ENCODE results near the gene ABCA1. TPM values are rescaled to one million over a fixed set of nuclear protein-coding genes. Genes with fewer than 3 reads are reported as not detected.
A peak's percentile ranks its signal among the peaks of the same experiment; 100 is the strongest.

ABCA1 gene
- total and polyA plus RNA-seq, 2 of the 13 experiments (the other 11 are each of a cell fraction or from before 2014, with no cell fraction given): 26.8 to 63.8 TPM

- H3K36me3 ChIP-seq (replicated peaks in 1 of 2; ENCODE audit: control insufficient read depth in 1 of 2, insufficient read depth in 2 of 2, low read length in 2 of 2): no peaks in the 10 kb centered on the region
- H4K20me1 ChIP-seq (ENCODE audit: insufficient read depth, low read length): no peaks in the 10 kb centered on the region
- FAIRE-seq (no peak), ATAC-seq (no peak), DNase-seq (ENCODE audit: low spot score) (no peak)
- H3K4me2 ChIP-seq (ENCODE audit: low read depth, low read length): no peak overlapping the region
- no peaks in the 10 kb centered on the region; a peak in 1 of 5 replicates for H3K27me3 ChIP-seq (ENCODE audit: control insufficient read depth in 1 of 2, insufficient read depth in 2 of 2, low read length in 2 of 2)
- no peak for TF ChIP-seq FOXP1 (IDR thresholded peaks at IDR 0.05)
- TF ChIP-seq FOXP1 (CRISPR knock-in tag; IDR thresholded peaks at IDR 0.05): 0 out of 2 replicates have a peak, but pooled peaks have one; percentile 14
- TF ChIP-seq HDAC6 (IDR thresholded peaks at IDR 0.05; ENCODE audit: low read depth, low read length): no peak
- no peak for TF ChIP-seq PLRG1 (conservative IDR thresholded peaks at IDR 0.05)
- 75% methylated on average over 5 of the region's 5 CpGs for WGBS (ENCODE audit: low lambda C conversion rate)
- no peaks in the 10 kb centered on the region for H3K9me3 ChIP-seq (ENCODE audit: low read length)
- in situ Hi-C loops (cut with HindIII; ENCODE audit: extremely low pct_ligation_motif_present, low pct_unique_long_range_greater_than_20kb): no loop called here
- no peak overlapping the region for H3K4me3 ChIP-seq (replicated peaks in 1 of 3; ENCODE audit: insufficient read depth in 1 of 3, low read depth in 2 of 3, low read length in 3 of 3)
- peaks cover 19% of the 10 kb centered on the region for H3K4me1 ChIP-seq (ENCODE audit: insufficient read depth, low read length)
- H3K9ac ChIP-seq (ENCODE audit: insufficient read depth, low read depth, low read length): no peak overlapping the region
- H3K79me2 ChIP-seq (ENCODE audit: insufficient read depth, low read length): no peaks in the 10 kb centered on the region
- ChIA-PET CTCF (ENCODE audit: low intra/inter-chr PET ratio, low total read pairs) (no interaction called here), POLR2A (no interaction called here)
- no TSS peak for BruUV-seq (replicated peaks)
- no peak overlapping the region for H2AFZ ChIP-seq (ENCODE audit: low read length)
- intact Hi-C loops (cut with micrococcal nuclease; ENCODE audit: unreplicated experiment): no loop called here
- no peak overlapping the region for H3K27ac ChIP-seq (ENCODE audit: extremely low read length, insufficient read depth, low read length)
Measured at GRCh38 chr9:104765138-104765537, 162.8 kb downstream of the ABCA1 start.

GRCh38 chr9:104758974-104759373, 169.0 kb downstream of the ABCA1 start:
- 96% methylated on average over 3 of the region's 3 CpGs for WGBS (ENCODE audit: low lambda C conversion rate)
- ATAC-seq: no peak
- CTCF ChIA-PET (ENCODE audit: low intra/inter-chr PET ratio, low total read pairs): no interaction called here

More at GRCh38 chr9:104758974-104759373, 169.0 kb downstream of the ABCA1 start:
- no TSS peak for BruUV-seq (replicated peaks)
- H3K4me3 ChIP-seq (replicated peaks in 1 of 3; ENCODE audit: insufficient read depth in 1 of 3, low read depth in 2 of 3, low read length in 3 of 3): no peak overlapping the region
- no peaks in the 10 kb centered on the region for H3K9me3 ChIP-seq (ENCODE audit: low read length)
- H3K9ac ChIP-seq (ENCODE audit: insufficient read depth, low read depth, low read length): no peak overlapping the region
- H3K36me3 ChIP-seq (replicated peaks in 1 of 2; ENCODE audit: control insufficient read depth in 1 of 2, insufficient read depth in 2 of 2, low read length in 2 of 2): no peaks in the 10 kb centered on the region
- intact Hi-C loops (cut with micrococcal nuclease; ENCODE audit: unreplicated experiment) (no loop called here), in situ Hi-C loops (cut with HindIII; ENCODE audit: extremely low pct_ligation_motif_present, low pct_unique_long_range_greater_than_20kb) (no loop called here)
- FAIRE-seq (no peak), DNase-seq (ENCODE audit: low spot score) (no peak)
- no peaks in the 10 kb centered on the region; a peak in 1 of 5 replicates for H3K27me3 ChIP-seq (ENCODE audit: control insufficient read depth in 1 of 2, insufficient read depth in 2 of 2, low read length in 2 of 2)
- no peak overlapping the region for H2AFZ ChIP-seq (ENCODE audit: low read length)
- no peak overlapping the region for H3K4me2 ChIP-seq (ENCODE audit: low read depth, low read length)
- H3K79me2 ChIP-seq (ENCODE audit: insufficient read depth, low read length): no peaks in the 10 kb centered on the region
- POLR2A ChIA-PET: no interaction called here
- TF ChIP-seq KDM5A (IDR thresholded peaks at IDR 0.05; ENCODE audit: borderline replicate concordance, low read length): no peak
- TF ChIP-seq ZBTB3 (CRISPR knock-in tag; IDR thresholded peaks at IDR 0.05; ENCODE audit: borderline replicate concordance, low read depth): no peak
- TF ChIP-seq ARID2 (CRISPR knock-in tag; IDR thresholded peaks at IDR 0.05; ENCODE audit: borderline replicate concordance): no peak
- TF ChIP-seq FOSL1 (CRISPR knock-in tag; IDR thresholded peaks at IDR 0.05; ENCODE audit: borderline replicate concordance): no peak
- H4K20me1 ChIP-seq (ENCODE audit: insufficient read depth, low read length): no peaks in the 10 kb centered on the region
- H3K4me1 ChIP-seq (ENCODE audit: insufficient read depth, low read length): no peaks in the 10 kb centered on the region
- no peak overlapping the region for H3K27ac ChIP-seq (ENCODE audit: extremely low read length, insufficient read depth, low read length)
